Breast epithelium (tissue), 4 donors: ENCODE measurements around the gene PDIA2. TPM values are rescaled to one million over a fixed set of nuclear protein-coding genes. Genes with fewer than 3 reads are reported as not detected.
"Not testable (repeated sequence)": the region's sequence is repeated elsewhere in the genome, so short reads cannot be mapped to it uniquely, and the experiment has no call there.

Source experiments
- DNase-seq, 2 donors: peaks; one replicate each; pipeline ENCODE4 v3.0.0-alpha.2; 2019; ENCODE audit warnings: low spot score in 2 of 2
- H3K27ac ChIP-seq, 2 donors: fragments of 200-600 bp; sonication (generic) in 1 of 2; one replicate each; pipeline ENCODE4 v1.5.1; 2016 to 2019; ENCODE audit warnings: mild to moderate bottlenecking in 1 of 2
- H3K27me3 ChIP-seq, 2 donors: fragments of 200-600 bp; sonication (generic) in 1 of 2; one replicate each; pipeline versions ENCODE4 v1.5.1 to v1.6.0; 2017 to 2019; ENCODE audit warnings: control low read depth in 1 of 2, mild to moderate bottlenecking in 1 of 2
- H3K36me3 ChIP-seq: fragments of 200-600 bp; one replicate; pipeline ENCODE4 v1.5.1; 2019
- H3K4me1 ChIP-seq, 2 donors: fragments of 200-600 bp; sonication (generic); one replicate each; pipeline ENCODE4 v1.5.1; 2016 to 2019; ENCODE audit warnings: control low read depth in 1 of 2
- H3K4me3 ChIP-seq, 3 donors: fragments of 200-600 bp; sonication (generic); 1 replicate in 2 of 3; 2 replicates in 1 of 3; pipeline ENCODE4 v1.5.1; 2016 to 2019; ENCODE audit warnings: mild to moderate bottlenecking in 3 of 3, moderate library complexity in 2 of 3
- H3K9me3 ChIP-seq, 2 donors: fragments of 200-600 bp; sonication (generic) in 1 of 2; one replicate each; pipeline ENCODE4 v1.5.1; 2016 to 2019; ENCODE audit warnings: control low read depth in 1 of 2
- POLR2A ChIP-seq: fragments of 450-650 bp; IDR thresholded peaks from one replicate; pipeline ENCODE4 v1.6.1; 2016; ENCODE audit warnings: antibody characterized with exemption, mild to moderate bottlenecking, moderate library complexity
- POLR2AphosphoS5 ChIP-seq, 3 donors: sonication (generic); formaldehyde crosslinking; IDR thresholded peaks; one replicate each; pipeline ENCODE4 v1.6.1; 2017; ENCODE audit warnings: antibody characterized with exemption in 3 of 3
- intact Hi-C: fragments of 100-400 bp; cut with DNase I; formaldehyde crosslinking; loops from one replicate; pipeline ENCODE4 v1.15.1; 2023; ENCODE audit warnings: low total_unique reads
- total RNA-seq, 3 donors: library from RNA; depleted of rRNA; stranded (reverse); fragments of >200 nt; gene quantifications; one replicate each; pipeline ENCODE4 v1.1.0, GENCODE V29; 2016
- TF ChIP-seq, protein P1 (sequence below), 3 donors: fragments of 450-650 bp; IDR thresholded peaks; one replicate each; pipeline ENCODE4 v1.5.1; 2016 to 2017; ENCODE audit warnings: antibody characterized with exemption in 3 of 3, mild to moderate bottlenecking in 3 of 3, moderate library complexity in 3 of 3

The PDIA2 gene
- total RNA-seq, 3 donors from 2014 or later = not detected

GRCh38 chr16:325375-326145, 42.6 kb downstream of the PDIA2 start:
- Histone ChIP-seq H3K4me3 (peak overlapping the region in 1 of 3 donors; percentile 9), H3K27ac (no peak overlapping the region), H3K4me1 (peaks cover 6 to 9% of the 10 kb centered on the region in 2 donors), H3K36me3 (no peaks in the 10 kb centered on the region), H3K27me3 (no peaks in the 10 kb centered on the region), H3K9me3 (no peaks in the 10 kb centered on the region)
- TF ChIP-seq POLR2AphosphoS5 (IDR thresholded peaks at IDR 0.05) (no peak), POLR2A (no peak)
- TF ChIP-seq, protein P1, sequence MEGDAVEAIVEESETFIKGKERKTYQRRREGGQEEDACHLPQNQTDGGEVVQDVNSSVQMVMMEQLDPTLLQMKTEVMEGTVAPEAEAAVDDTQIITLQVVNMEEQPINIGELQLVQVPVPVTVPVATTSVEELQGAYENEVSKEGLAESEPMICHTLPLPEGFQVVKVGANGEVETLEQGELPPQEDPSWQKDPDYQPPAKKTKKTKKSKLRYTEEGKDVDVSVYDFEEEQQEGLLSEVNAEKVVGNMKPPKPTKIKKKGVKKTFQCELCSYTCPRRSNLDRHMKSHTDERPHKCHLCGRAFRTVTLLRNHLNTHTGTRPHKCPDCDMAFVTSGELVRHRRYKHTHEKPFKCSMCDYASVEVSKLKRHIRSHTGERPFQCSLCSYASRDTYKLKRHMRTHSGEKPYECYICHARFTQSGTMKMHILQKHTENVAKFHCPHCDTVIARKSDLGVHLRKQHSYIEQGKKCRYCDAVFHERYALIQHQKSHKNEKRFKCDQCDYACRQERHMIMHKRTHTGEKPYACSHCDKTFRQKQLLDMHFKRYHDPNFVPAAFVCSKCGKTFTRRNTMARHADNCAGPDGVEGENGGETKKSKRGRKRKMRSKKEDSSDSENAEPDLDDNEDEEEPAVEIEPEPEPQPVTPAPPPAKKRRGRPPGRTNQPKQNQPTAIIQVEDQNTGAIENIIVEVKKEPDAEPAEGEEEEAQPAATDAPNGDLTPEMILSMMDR (IDR thresholded peaks at IDR 0.05) = no peak
- no peak for DNase-seq
- intact Hi-C loops = no loop called here

DNA sequence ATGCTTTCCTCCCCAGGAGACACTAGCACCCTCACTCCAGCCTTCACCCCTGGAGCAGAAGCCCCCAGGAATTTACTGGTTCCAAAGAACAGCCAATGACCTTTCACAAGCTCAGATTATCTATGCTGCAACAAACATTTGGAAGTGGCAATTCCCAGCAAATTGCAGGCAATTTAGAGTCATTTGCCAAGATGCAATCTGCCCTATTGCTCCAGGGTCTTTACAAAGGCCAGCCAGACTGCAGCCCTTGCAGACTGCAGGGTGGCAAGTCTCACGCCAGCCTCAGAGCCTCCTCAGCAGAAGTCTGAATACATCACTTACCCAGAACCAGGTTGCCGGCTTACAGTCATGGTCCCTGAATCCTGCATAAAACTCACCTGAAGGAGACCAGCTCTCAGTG, 47.8 kb downstream of the PDIA2 start:
- Histone ChIP-seq H3K27me3 (no peaks in the 10 kb centered on the region), H3K9me3 (no peaks in the 10 kb centered on the region), H3K4me1 (peaks cover 6 to 9% of the 10 kb centered on the region in 2 donors), H3K27ac (no peak overlapping the region), H3K36me3 (no peaks in the 10 kb centered on the region), H3K4me3 (no peak overlapping the region)
- intact Hi-C loops = no loop called here
- TF ChIP-seq, protein P1 (IDR thresholded peaks at IDR 0.05) = no peak
- no peak for TF ChIP-seq POLR2A
- TF ChIP-seq POLR2AphosphoS5 (IDR thresholded peaks at IDR 0.05) = no peak
- no peak for DNase-seq

DNA sequence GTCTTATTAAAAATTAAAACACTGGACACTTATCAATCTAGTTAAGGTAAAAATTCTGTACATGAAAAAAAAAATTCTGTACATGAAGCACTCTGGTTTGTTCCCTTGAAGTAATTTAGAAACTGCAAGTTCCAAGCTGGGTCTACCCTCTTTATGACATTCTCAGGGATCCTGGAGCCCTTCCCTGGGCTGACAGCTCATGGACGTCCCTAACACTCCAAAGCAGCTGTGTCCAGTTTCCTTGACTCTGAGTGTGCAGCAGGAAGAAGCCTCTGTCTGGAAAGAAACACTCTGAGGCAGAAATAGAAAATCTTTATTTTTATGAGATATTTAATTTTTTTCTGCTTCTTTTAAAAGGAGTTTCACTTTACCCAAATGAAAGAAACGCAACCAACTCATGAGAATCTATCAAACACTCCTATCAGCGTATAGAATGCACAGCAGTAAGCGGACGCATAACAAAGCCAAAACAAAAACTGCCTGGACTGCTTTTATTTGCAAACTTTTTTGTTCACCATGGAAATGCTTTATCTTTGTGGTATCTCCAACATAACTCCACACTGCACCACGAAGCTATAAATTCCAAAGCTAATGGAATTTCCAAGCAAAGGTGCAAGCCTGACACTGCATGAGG, 48.3 kb downstream of the PDIA2 start:
- H3K36me3 ChIP-seq, H3K4me1 ChIP-seq, H3K4me3 ChIP-seq, intact Hi-C loops, H3K9me3 ChIP-seq, H3K27me3 ChIP-seq, DNase-seq, H3K27ac ChIP-seq: not testable (repeated sequence)

GRCh38 chr16:333406-334094, 50.6 kb downstream of the PDIA2 start:
- no peaks in the 10 kb centered on the region for H3K4me1 ChIP-seq
- TF ChIP-seq POLR2A = no peak
- TF ChIP-seq, protein P1 (IDR thresholded peaks at IDR 0.05) = no peak
- TF ChIP-seq POLR2AphosphoS5 (IDR thresholded peaks at IDR 0.05) = no peak

GRCh38 chr16:334164-334832, 51.3 kb downstream of the PDIA2 start:
- H3K4me1 ChIP-seq, H3K27ac ChIP-seq, H3K4me3 ChIP-seq, DNase-seq, intact Hi-C loops, H3K36me3 ChIP-seq, H3K27me3 ChIP-seq, H3K9me3 ChIP-seq: not testable (repeated sequence)

More at GRCh38 chr16:333406-334094, 50.6 kb downstream of the PDIA2 start:
- Histone ChIP-seq H3K9me3 (no peaks in the 10 kb centered on the region), H3K36me3 (no peaks in the 10 kb centered on the region), H3K27me3 (no peaks in the 10 kb centered on the region), H3K27ac (no peak overlapping the region), H3K4me3 (no peak overlapping the region)
- intact Hi-C loops = no loop called here
- no peak for DNase-seq

DNA sequence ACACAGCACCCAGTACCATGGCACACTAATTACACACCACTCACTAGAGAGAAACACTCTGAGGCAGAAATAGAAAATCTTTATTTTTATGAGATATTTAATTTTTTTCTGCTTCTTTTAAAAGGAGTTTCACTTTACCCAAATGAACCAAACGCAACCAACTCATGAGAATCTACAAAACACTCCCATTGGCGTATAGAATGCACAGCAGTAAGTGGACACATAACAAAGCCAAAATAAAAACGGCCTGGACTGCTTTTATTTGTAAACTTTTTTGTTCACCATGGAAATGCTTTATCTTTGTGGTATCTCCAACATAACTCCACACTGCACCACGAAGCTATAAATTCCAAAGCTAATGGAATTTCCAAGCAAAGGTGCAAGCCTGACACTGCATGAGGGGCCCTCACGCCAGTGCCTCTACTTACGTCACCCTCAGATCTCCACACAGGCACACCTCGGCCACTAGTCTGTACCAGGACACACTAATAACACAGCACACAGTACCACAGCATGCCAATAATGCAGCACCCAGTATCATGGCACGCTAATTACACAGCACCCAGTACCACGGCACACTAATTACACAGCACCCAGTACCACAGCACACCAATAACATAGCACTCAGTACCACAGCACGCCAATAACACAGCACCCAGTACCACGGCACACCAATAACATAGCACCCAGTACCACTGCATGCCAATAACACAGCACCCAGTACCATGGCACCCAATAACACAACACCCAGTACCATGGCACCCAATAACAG, 52.1 kb downstream of the PDIA2 start:
- H3K4me3 ChIP-seq, H3K27me3 ChIP-seq, DNase-seq, H3K36me3 ChIP-seq, intact Hi-C loops, H3K4me1 ChIP-seq, H3K27ac ChIP-seq, H3K9me3 ChIP-seq: not testable (repeated sequence)
